A204.1 (cell line): Measurements from ENCODE around the gene TRAPPC14.
A peak's percentile ranks its signal among the peaks of the same experiment; 100 is the strongest.
"Not testable (repeated sequence)": the region's sequence is repeated elsewhere in the genome, so short reads cannot be mapped to it uniquely, and the experiment has no call there.

Experiments
- FAIRE-seq: peaks from 2 replicates; lab custom pipeline; 2012; peaks lifted over from hg19 to GRCh38; lab: Jason Lieb, UNC

The TRAPPC14 gene

GRCh38 chr7:100153708-100154535 lies 4.6 kb downstream of the TRAPPC14 start:
- FAIRE-seq: no peak

GRCh38 chr7:100152937-100153666 lies 5.4 kb downstream of the TRAPPC14 start:
- FAIRE-seq: no peak

DNA sequence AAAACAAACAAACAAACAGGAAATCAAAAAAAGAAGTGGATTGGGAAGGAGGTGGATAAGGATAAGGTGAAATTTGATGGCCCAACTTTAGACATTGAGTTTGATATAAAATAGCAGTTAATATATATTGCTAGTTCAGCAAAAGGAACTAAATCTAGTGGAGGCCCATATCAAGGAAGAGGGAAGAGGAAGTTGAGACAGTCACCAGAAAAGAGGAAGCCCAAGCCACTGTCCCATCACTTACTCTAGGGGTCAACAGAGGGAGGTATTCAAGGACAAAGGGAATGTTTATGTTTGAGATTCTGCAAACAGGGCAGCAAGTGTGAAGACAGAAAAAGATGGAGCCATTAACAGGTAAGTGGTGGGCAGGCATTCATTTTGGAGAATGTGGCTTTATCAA lies 6.1 kb downstream of the TRAPPC14 start:
- no peak for FAIRE-seq

DNA sequence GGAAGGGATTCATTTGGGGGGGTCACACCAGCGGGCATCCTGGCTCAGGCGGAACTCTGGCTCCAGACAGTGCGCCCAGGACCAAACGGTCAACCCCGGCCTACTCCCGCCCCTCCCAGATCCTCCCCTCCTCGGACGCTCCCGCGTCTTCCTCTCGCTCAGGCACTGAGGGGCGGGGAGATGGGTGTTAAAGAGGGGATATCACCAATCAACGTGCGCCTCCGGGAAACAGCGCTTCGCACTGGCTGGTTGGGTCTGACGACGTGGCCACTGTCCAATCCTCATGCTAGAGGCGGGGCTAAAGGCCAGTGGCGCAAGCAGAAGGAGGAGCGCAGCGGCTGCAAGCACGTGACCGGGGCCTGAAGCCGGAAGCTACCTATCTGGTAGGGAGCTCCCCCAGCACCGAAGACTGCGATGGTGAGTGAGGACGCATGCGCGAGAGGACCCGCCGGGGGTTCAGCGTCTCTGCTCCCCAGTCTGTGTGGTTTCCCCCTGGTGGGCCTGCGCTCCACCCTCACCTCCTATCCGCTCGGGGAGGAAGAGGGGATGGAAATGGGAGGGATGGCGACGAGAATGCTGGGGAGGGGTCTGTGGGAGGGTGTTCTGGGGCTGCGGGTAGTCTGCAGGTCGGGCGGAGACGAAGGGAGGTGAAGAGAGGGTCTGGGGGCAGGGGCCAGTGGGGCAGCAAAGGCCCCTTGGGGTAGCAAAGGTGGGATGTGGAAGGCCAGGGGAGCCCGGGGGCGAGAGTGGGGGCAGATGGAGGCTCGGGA lies 9.8 kb downstream of the TRAPPC14 start, which contains the start of gene LAMTOR4:
TSS of gene LAMTOR4 (plus strand) at position 360 of the 770 bp plus-strand sequence. CDS start at position 415, 55 bp downstream.
- peak; percentile 99 for FAIRE-seq

GRCh38 chr7:100148225-100148558 lies 10.3 kb downstream of the TRAPPC14 start:
- FAIRE-seq: no peak

DNA sequence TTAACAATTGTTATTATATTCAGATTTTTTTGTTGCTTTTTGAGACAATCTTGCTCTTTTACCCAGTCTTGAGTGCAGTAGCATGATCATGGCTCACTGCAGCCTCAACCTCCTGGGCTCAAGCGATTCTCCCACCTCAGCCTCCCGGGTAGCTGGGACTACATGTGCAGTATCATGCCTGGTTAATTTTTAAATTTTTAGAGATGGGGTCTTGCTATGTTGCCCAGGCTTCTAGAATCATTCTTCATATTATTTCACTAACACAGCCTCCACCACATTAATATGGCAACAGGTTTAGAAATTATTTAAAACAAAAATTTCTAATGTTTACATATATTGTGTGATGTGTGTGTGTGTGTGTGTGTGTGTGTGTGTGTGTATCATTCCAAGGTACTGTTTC lies 11.2 kb downstream of the TRAPPC14 start:
- FAIRE-seq: no peak

- not testable (repeated sequence) for FAIRE-seq
Measured at GRCh38 chr7:100146350-100146749, 12.2 kb downstream of the TRAPPC14 start.

- no peak for FAIRE-seq
Measured at GRCh38 chr7:100142461-100142860, 16.1 kb downstream of the TRAPPC14 start.

DNA sequence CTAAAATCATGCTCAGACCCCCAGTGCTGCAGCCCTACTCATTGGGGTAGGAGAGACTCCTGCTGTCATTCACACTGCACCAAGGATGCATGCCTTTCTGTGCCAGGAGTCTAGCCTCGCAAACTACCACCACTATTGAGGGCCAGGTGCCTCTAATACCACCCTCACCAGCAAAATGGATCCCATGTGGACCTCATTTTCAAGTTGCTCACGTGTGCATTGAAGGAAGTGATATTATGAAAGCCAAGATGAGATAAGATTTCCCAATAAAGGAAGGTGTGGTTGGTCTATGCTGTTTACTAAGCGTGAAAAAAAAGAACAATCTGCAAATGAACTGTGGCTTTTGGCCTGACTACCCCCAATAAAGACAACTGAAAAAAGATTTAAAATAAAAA lies 17.0 kb downstream of the TRAPPC14 start:
- no peak for FAIRE-seq

GRCh38 chr7:100137851-100138760 lies 20.4 kb downstream of the TRAPPC14 start:
- no peak for FAIRE-seq

- no peak for FAIRE-seq
Measured at GRCh38 chr7:100132697-100133151, 25.8 kb downstream of the TRAPPC14 start.

GRCh38 chr7:100132126-100132525 lies 26.4 kb downstream of the TRAPPC14 start:
- no peak for FAIRE-seq

DNA sequence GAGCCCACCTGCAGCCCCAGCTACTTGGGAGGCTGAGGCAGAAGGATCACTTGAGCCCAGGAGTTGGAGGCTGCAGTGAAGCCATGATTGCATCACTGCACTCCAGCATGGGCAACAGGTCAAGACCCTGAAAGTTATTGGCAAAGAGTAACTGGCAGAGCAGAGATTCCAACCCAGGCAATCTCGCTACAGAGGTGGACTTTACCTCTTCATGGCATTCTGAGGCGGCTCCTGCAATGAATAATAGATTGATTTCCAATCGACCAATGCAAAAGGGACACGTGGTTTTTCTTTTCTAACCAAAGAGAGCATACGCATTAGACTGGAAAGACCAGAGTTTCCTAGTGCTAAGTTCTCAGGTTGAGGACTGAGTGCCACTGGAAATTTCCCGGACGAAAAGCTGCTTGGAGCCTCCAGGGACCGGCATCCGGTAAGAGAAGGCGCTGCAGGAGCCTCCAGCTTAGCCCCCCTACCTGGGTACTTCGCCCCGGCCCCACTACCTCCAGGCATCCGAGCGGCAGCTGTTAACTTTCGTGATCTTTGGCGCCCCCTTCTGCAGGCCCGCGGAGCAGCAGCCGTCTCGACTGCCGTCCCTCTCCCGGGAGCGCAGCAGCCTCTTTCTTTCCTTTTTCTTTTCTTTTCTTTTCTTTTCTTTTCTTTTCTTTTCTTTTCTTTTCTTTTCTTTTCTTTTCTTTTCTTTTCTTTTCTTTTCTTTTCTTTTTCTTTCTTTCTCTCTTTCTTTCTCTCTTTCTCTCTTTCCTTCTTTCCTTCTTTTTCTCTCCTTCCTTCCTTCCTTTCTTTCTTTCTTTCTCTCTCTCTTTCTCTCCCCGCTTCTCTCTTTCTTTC lies 27.7 kb downstream of the TRAPPC14 start:
- FAIRE-seq: no peak

GRCh38 chr7:100130220-100130607 lies 28.3 kb downstream of the TRAPPC14 start:
- FAIRE-seq: not testable (repeated sequence)

DNA sequence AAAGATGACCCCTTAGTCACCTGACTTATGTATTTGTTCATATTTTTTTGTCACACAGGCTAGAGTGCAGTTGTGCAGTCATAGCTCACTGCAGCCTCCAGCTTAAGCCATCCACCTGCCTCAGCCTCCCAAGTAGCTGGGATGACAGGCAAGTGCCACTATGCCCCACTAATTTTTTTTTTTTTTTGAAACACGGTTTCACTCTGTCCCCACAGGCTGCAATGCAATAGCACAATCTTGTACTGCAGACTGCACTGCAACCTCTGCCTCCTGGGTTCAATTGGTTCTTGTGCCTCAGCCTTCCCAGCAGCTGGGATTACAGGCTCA lies 29.9 kb downstream of the TRAPPC14 start:
- no peak for FAIRE-seq

DNA sequence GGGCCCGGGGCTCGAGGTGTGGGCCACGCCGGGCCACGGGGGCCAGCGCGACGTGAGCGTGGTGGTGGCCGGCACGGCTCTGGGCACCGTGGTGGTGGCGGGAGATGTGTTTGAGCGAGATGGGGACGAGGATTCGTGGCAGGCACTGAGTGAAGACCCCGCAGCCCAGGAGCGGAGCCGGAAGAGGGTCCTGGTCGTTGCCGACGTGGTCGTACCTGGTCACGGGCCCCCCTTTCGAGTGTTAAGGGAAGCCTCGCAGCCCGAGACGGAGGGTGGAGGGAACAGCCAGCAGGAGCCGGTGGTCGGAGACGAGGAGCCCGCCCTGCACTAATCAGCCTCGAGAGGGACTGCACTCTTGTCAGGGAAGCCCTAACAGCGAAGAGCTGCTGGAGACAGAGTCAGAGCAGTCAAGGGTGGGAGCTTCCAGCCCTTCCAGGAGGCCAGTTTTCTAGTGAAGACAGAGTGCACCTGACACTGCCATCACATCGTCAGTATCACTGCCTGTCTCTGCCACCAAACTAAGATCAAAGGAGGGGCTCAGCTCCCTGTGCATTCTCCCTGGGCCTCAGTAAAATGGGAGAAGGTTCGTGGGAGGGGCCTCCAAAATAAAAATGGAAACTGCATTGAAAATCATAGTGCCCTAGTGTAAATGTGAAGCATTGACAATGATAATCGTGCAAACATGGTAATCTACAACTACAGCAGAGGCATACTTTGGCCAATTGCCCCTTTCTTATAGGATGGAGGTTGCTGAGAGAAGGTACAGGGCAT lies 30.5 kb downstream of the TRAPPC14 start:
- FAIRE-seq: no peak

GRCh38 chr7:100126931-100127865 lies 31.3 kb downstream of the TRAPPC14 start, which contains the start of gene MBLAC1:
MBLAC1 (plus strand) TSS chr7:100126967; CDS start chr7:100127396, 429 bp downstream.
- FAIRE-seq: no peak

DNA sequence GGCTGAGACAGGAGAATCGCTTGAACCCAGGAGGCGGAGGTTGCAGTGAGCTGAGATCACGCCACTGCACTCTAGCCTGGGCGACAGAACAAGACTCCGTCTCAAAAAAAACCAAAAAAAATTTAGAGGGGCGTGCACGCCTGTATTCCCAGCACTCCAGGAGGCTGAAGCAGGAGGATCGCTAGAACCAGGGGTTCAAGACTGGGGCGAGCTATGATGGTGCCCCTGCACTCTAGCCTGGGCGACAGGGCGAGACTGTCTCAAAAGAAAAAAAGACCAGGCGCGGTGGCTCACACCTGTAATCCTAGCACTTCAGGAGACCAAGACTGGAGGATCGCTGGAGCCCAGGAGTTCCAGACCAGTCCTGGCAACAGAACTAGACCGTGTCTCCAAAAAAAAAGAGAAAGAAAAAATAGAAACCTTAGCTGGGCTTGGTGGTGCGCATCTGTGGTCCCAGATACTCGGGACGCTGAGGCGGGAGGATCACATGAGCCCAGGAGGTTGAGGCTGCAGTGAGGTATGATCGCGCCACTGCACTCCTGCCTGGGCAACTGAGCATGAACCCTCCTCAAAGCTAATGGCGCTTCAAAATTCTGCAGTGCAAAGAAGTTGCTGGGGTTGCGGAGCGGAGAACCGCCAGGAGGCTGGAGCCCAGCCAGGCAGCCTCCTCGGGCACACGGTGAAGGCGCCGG lies 32.1 kb downstream of the TRAPPC14 start:
- FAIRE-seq: no peak
